Esophagus muscularis mucosa (tissue), 4 donors: ENCODE measurements around the gene ZBED1.

Source experiments
- EP300 ChIP-seq: sonication (generic); formaldehyde crosslinking; IDR thresholded peaks from one replicate; pipeline ENCODE4 v1.6.1; 2017; ENCODE audit warnings: antibody characterized with exemption
- POLR2A ChIP-seq: fragments of 450-650 bp; IDR thresholded peaks from one replicate; pipeline ENCODE4 v1.6.1; 2017; ENCODE audit warnings: antibody characterized with exemption, moderate library complexity, mild to moderate bottlenecking, low read depth
- POLR2AphosphoS5 ChIP-seq, 2 donors: sonication (generic); formaldehyde crosslinking; IDR thresholded peaks; one replicate each; pipeline ENCODE4 v1.6.1; 2017; ENCODE audit warnings: antibody characterized with exemption in 2 of 2
- TF ChIP-seq, protein P1 (sequence below), 3 experiments: fragments of 200-600 bp in 2 of 3; fragments of 450-650 bp in 1 of 3; sonication (generic) in 2 of 3; IDR thresholded peaks; one replicate each; pipeline ENCODE4 v1.5.1; 2017 to 2019; ENCODE audit warnings: antibody characterized with exemption in 3 of 3, mild to moderate bottlenecking in 2 of 3, moderate library complexity in 1 of 3

- TF ChIP-seq, protein P1, sequence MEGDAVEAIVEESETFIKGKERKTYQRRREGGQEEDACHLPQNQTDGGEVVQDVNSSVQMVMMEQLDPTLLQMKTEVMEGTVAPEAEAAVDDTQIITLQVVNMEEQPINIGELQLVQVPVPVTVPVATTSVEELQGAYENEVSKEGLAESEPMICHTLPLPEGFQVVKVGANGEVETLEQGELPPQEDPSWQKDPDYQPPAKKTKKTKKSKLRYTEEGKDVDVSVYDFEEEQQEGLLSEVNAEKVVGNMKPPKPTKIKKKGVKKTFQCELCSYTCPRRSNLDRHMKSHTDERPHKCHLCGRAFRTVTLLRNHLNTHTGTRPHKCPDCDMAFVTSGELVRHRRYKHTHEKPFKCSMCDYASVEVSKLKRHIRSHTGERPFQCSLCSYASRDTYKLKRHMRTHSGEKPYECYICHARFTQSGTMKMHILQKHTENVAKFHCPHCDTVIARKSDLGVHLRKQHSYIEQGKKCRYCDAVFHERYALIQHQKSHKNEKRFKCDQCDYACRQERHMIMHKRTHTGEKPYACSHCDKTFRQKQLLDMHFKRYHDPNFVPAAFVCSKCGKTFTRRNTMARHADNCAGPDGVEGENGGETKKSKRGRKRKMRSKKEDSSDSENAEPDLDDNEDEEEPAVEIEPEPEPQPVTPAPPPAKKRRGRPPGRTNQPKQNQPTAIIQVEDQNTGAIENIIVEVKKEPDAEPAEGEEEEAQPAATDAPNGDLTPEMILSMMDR (IDR thresholded peaks at IDR 0.05) = no peak
- no peak for TF ChIP-seq EP300
- no peak for TF ChIP-seq POLR2AphosphoS5 (IDR thresholded peaks at IDR 0.05)
- TF ChIP-seq POLR2A = no peak
Measured at GRCh38 chrX:2469196-2469685, 31.5 kb downstream of the ZBED1 start.
